Bronchial epithelial cell (primary cell): ENCODE measurements around the gene CDC42BPG. TPM values are rescaled to one million over a fixed set of nuclear protein-coding genes. Genes with fewer than 3 reads are reported as not detected.

Experiments used
- DNase-seq: peaks from one replicate; pipeline ENCODE4 v3.0.0-alpha.2; 2010; ENCODE audit warnings: low read depth
- FAIRE-seq: peaks from 2 replicates; lab custom pipeline; 2011; peaks lifted over from hg19 to GRCh38; lab: Jason Lieb, UNC
- H3K27me3 ChIP-seq: 2 replicates; pipeline ENCODE4 v1.5.1; 2011; ENCODE audit warnings: low read length; ENCODE audit not compliant: control insufficient read depth, insufficient read depth
- H3K36me3 ChIP-seq: 2 replicates; pipeline ENCODE4 v1.5.1; 2011; ENCODE audit warnings: low read length; ENCODE audit not compliant: control insufficient read depth, insufficient read depth
- H3K4me3 ChIP-seq: 2 replicates; pipeline ENCODE4 v1.5.1; 2011; ENCODE audit warnings: mild to moderate bottlenecking, low read depth, low read length, control low read depth
- total RNA-seq: library from RNA; depleted of rRNA; stranded (reverse); fragments of >200 nt; gene quantifications from 2 replicates; pipeline ENCODE4 v1.2.1, GENCODE V29; 2014
- TF ChIP-seq, protein P1 (sequence below): IDR thresholded peaks from 2 replicates; pipeline ENCODE4 v1.5.1; 2011; ENCODE audit warnings: mild to moderate bottlenecking, moderate library complexity, low read length, control low read depth, inconsistent platforms; ENCODE audit not compliant: insufficient read depth, severe bottlenecking

The CDC42BPG gene
- total RNA-seq, 1 donor from 2014 or later, result 16.6 TPM

DNA sequence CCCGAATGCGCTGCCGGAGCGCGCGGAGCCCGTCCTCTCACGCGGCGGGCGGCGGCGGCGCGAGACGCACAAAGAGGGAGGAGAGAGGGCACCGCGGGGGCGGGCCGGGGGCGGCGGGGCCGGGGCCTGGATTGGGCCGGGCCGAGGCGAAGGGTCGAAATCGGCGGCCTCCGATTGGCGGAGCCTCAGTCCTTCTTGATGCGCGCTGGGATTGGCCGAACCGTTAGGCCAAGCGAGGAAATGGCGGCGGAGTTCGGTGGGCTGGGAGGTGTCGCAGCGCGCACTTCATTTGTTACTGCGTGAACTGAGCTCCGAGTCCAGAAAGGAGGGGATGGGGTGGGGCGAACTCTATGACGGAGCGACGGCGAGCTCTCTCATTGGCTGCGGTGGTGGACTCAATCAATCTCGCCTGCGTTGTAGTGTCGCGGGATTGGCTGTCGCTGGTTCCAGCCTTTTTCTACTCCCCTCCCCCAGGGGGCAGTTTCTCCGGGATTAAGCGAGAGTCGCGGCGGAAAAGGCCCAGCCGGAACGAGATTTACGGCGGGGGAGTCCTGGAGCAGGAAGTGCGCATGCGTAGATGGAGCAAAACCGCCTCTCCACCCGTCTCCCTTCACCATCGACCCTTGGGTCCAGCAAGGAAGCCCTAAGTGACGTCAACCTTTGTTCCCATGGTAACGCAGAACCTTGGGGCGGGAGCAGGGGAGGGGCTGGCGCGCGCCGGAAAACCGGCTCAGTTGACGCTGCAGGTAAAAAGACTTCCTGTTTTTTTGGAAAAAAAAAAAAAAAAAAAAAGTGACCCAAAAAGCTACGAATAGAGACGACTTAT is 65.8 kb downstream of the CDC42BPG start, which contains the start of gene SF1:
SF1 (minus strand) TSS at position 70 of the 826 bp plus-strand sequence. CDS start 150 bp downstream, outside the sequence.
- TF ChIP-seq, protein P1, sequence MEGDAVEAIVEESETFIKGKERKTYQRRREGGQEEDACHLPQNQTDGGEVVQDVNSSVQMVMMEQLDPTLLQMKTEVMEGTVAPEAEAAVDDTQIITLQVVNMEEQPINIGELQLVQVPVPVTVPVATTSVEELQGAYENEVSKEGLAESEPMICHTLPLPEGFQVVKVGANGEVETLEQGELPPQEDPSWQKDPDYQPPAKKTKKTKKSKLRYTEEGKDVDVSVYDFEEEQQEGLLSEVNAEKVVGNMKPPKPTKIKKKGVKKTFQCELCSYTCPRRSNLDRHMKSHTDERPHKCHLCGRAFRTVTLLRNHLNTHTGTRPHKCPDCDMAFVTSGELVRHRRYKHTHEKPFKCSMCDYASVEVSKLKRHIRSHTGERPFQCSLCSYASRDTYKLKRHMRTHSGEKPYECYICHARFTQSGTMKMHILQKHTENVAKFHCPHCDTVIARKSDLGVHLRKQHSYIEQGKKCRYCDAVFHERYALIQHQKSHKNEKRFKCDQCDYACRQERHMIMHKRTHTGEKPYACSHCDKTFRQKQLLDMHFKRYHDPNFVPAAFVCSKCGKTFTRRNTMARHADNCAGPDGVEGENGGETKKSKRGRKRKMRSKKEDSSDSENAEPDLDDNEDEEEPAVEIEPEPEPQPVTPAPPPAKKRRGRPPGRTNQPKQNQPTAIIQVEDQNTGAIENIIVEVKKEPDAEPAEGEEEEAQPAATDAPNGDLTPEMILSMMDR, result peak; percentile 14
- Histone ChIP-seq H3K36me3 (peaks cover 8% of the 10 kb centered on the region), H3K27me3 (no peaks in the 10 kb centered on the region), H3K4me3 (peak within 1 kb of the TSS; percentile 69)
- FAIRE-seq (peak; percentile 73), DNase-seq (peak; percentile 99)

DNA sequence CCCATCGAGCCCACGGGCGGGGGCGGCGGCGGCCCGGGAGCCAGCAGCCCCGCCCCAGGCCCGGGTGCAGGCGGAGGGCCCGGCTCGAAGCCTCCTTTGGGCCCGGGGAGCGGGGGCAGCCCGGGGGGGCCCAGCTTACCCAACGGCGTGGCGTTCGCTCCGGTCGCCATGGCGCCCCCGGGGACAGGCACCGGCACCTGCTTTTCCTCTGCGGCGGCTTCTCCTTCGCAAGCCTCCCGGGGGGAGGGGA is 66.3 kb downstream of the CDC42BPG start:
- TF ChIP-seq, protein P1, result no peak
- no peaks in the 10 kb centered on the region for H3K27me3 ChIP-seq
- peak overlapping the region; percentile 69 for H3K4me3 ChIP-seq
- H3K36me3 ChIP-seq, result peaks cover 12% of the 10 kb centered on the region
- FAIRE-seq (no peak), DNase-seq (no peak)

DNA sequence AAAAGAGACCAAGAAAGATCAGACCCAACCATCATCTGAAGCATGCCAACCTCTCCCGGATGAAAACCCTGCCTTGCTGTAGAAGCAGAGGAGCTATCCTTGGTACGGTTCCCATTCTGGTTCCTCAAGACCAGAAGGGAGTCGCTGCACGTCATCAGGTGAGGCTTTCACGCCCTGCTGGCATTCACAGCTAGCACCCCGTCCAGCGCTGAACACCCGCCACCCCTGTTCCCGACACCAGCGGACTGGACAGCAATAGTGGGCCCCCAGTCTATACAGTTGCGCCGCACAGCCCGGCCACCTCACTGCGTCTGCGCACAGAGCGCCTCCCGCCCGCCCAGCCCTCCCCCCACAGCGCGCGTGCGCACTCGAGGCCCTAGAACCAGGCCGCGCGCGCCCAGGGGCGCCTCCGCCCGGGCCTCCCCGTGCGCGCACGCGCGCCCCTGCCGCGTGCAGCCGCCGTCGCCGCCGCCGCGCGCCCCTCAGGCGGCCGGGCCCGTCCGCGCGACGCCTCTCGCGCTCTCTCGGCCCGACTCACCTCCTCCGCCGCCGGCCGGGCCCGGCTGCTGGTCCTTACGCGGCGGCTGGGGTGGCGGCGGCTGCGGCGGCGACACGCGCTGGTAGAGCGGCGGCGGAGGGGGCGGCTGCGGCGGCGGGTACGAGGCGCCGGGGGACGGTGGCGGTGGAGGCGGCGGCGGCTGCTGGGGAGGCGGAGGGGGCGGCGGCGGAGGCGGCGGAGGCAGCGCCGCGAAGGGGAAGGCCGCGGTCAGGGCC is 66.8 kb downstream of the CDC42BPG start:
- DNase-seq (peak; percentile 66), FAIRE-seq (no peak)
- TF ChIP-seq, protein P1, result no peak
- Histone ChIP-seq H3K27me3 (no peaks in the 10 kb centered on the region), H3K4me3 (peak overlapping the region; percentile 69), H3K36me3 (peaks cover 16% of the 10 kb centered on the region)

DNA sequence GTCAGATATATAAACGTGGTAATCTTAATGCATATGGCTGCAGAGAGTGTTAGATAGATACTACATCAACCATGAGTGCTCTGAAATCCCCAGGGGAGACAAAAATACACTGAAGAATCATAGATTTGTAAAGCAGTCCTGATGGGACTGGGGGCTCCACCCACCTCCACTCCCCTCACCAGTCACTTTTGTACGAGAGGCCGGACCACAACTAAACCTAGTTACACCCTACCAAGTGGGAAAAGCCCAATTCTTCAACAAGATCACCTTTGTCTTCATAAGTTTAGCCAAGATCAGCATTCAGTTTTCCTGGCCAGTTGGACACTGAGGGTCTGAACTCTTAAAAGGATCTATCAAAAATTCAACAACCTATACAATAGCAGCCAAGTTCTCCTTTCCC is 67.6 kb downstream of the CDC42BPG start:
- Histone ChIP-seq H3K36me3 (peaks cover 21% of the 10 kb centered on the region), H3K4me3 (peak overlapping the region; percentile 69), H3K27me3 (no peaks in the 10 kb centered on the region)
- DNase-seq (no peak), FAIRE-seq (no peak)
- TF ChIP-seq, protein P1, result no peak

DNA sequence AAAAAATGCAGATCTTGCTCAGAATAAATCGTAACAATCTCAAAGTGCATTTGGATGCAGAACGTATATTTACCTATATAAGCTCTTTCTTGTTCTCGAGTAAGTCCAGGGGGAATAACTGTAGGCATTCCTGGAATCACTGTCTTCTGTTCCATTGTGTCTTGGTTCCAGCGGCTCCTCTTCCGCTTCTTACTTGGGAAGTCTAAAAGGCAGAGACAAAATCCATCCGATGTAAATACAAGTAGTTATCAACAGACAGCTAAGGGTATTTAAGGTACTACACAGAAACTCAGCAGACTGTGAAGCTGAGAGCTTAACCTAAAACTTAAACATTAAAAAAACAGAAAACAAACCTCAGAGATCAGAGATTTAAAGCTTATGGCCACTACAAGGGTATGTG is 68.0 kb downstream of the CDC42BPG start:
- Histone ChIP-seq H3K4me3 (peak overlapping the region; percentile 69), H3K36me3 (peaks cover 24% of the 10 kb centered on the region), H3K27me3 (no peaks in the 10 kb centered on the region)
- DNase-seq, result no peak
- no peak for FAIRE-seq
- TF ChIP-seq, protein P1, result no peak
